ENCODE measurements around the gene PHLDB3. TPM values are rescaled to one million over a fixed set of nuclear protein-coding genes. Genes with fewer than 3 reads are reported as not detected.

PHLDB3 gene
- total RNA-seq, 2 experiments from 2014 or later: 6.0 to 20.6 TPM

- POLR2A ChIA-PET: no interaction called here
- H3K79me2 ChIP-seq (ENCODE audit: insufficient read depth, low read depth, low read length): no peaks in the 10 kb centered on the region
- no peaks in the 10 kb centered on the region for H3K9me2 ChIP-seq (ENCODE audit: insufficient read depth, low read length)
- H2AFZ ChIP-seq (ENCODE audit: low read length): no peak overlapping the region
- no peaks in the 10 kb centered on the region for H3K9me3 ChIP-seq (ENCODE audit: low read length)
- H3K4me3 ChIP-seq (ENCODE audit: low read depth, low read length, poor library complexity, severe bottlenecking): no peak overlapping the region
- CTCF ChIA-PET (ENCODE audit: unreplicated experiment): no interaction called here
- H3K4me1 ChIP-seq (ENCODE audit: insufficient read depth, low read length, poor library complexity, severe bottlenecking): peaks cover 13% of the 10 kb centered on the region
- H3K4me2 ChIP-seq (ENCODE audit: low read length): no peak overlapping the region
- H3K27ac ChIP-seq (ENCODE audit: low read depth, low read length, poor library complexity, severe bottlenecking): no peak overlapping the region
- DNase-seq (ENCODE audit: low spot score): no peak
- BruUV-seq (replicated peaks): no TSS peak
- H3K36me3 ChIP-seq (ENCODE audit: insufficient read depth, low read length): no peaks in the 10 kb centered on the region
- H4K20me1 ChIP-seq (ENCODE audit: insufficient read depth, low read length): no peaks in the 10 kb centered on the region
- TF ChIP-seq CTCF (conservative IDR thresholded peaks at IDR 0.05; ENCODE audit: low read length) (no peak), EZH2phosphoT487 (IDR thresholded peaks at IDR 0.05; ENCODE audit: borderline replicate concordance, low read depth, low read length) (no peak)
- intact Hi-C loops (cut with micrococcal nuclease; ENCODE audit: unreplicated experiment): no loop called here
Measured at GRCh38 chr19:43467276-43467675, 37.3 kb downstream of the PHLDB3 start.

- no peak overlapping the region for H2AFZ ChIP-seq (ENCODE audit: low read length)
- no peak overlapping the region for H3K4me3 ChIP-seq (ENCODE audit: low read depth, low read length, poor library complexity, severe bottlenecking)
- no TSS peak for BruUV-seq (replicated peaks)
- no peak overlapping the region for H3K4me2 ChIP-seq (ENCODE audit: low read length)
- no peaks in the 10 kb centered on the region for H3K9me3 ChIP-seq (ENCODE audit: low read length)
- no peaks in the 10 kb centered on the region for H3K79me2 ChIP-seq (ENCODE audit: insufficient read depth, low read depth, low read length)
- TF ChIP-seq EZH2phosphoT487 (IDR thresholded peaks at IDR 0.05; ENCODE audit: borderline replicate concordance, low read depth, low read length) (no peak), CTCF (conservative IDR thresholded peaks at IDR 0.05; ENCODE audit: low read length) (no peak)
- no peaks in the 10 kb centered on the region for H3K36me3 ChIP-seq (ENCODE audit: insufficient read depth, low read length)
- POLR2A ChIA-PET: no interaction called here
- H3K4me1 ChIP-seq (ENCODE audit: insufficient read depth, low read length, poor library complexity, severe bottlenecking): peaks cover 13% of the 10 kb centered on the region
- no peak overlapping the region for H3K27ac ChIP-seq (ENCODE audit: low read depth, low read length, poor library complexity, severe bottlenecking)
- H4K20me1 ChIP-seq (ENCODE audit: insufficient read depth, low read length): no peaks in the 10 kb centered on the region
- no peaks in the 10 kb centered on the region for H3K9me2 ChIP-seq (ENCODE audit: insufficient read depth, low read length)
- intact Hi-C loops (cut with micrococcal nuclease; ENCODE audit: unreplicated experiment): no loop called here
- CTCF ChIA-PET (ENCODE audit: unreplicated experiment): no interaction called here
- DNase-seq (ENCODE audit: low spot score): no peak
Measured at GRCh38 chr19:43466793-43467192, 37.8 kb downstream of the PHLDB3 start.

DNA sequence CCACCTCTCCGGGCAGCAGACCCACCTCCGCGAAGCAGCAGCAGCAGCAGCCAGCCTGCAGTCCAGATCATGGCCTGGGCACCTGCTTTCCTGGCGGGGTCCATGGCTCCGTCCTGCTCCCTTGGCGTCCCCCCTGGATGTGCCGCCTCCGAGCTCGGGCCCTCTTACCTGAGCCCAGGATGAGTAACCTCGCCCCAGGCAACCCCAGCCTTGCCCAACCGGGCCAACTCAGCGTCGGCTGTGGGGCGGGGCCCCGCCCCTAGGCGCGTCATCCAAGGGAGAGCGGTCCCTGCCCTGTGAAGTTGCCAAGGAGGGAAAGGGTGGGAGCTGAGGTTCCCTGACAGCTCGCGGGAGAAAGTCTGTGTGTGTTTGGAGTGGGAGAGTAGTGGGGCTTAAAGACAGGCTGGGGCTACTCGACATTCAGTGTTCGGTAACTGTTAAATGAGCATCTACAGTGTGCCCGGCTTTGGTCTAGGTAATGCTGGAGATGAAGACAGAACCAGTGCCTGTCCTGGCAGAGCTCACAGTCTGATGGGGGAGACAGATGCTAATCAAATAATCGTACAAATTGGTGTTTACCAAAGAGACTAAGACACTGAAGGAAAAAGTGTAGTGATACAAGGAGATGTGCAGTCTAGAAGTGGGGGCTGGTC lies 39.0 kb downstream of the PHLDB3 start, which contains the start of gene LYPD3:
Gene LYPD3 (minus strand): TSS at position 141 of the 653 bp plus-strand sequence. CDS start 37 bp downstream, at position 104.
- H3K9me2 ChIP-seq (ENCODE audit: insufficient read depth, low read length): no peaks in the 10 kb centered on the region
- no peaks in the 10 kb centered on the region for H4K20me1 ChIP-seq (ENCODE audit: insufficient read depth, low read length)
- TF ChIP-seq EZH2phosphoT487 (IDR thresholded peaks at IDR 0.05; ENCODE audit: borderline replicate concordance, low read depth, low read length) (no peak), CTCF (conservative IDR thresholded peaks at IDR 0.05; ENCODE audit: low read length) (no peak)
- DNase-seq (ENCODE audit: low spot score): no peak
- ChIA-PET CTCF (ENCODE audit: unreplicated experiment) (no interaction called here), POLR2A (interaction anchor here (0.6 kb wide), 1 partner anchor 259 kb away, joined by 5 read pairs; no protein-coding TSS in a partner anchor)
- H3K4me1 ChIP-seq (ENCODE audit: insufficient read depth, low read length, poor library complexity, severe bottlenecking): peaks cover 13% of the 10 kb centered on the region
- no TSS peak for BruUV-seq (replicated peaks)
- H3K27ac ChIP-seq (ENCODE audit: low read depth, low read length, poor library complexity, severe bottlenecking): no peak within 1 kb of the TSS
- H2AFZ ChIP-seq (ENCODE audit: low read length): peak within 1 kb of the TSS; percentile 95; the same call in 1 of the 2 replicates
- peak within 1 kb of the TSS; percentile 91 for H3K4me2 ChIP-seq (ENCODE audit: low read length)
- no peaks in the 10 kb centered on the region for H3K9me3 ChIP-seq (ENCODE audit: low read length)
- no peaks in the 10 kb centered on the region for H3K36me3 ChIP-seq (ENCODE audit: insufficient read depth, low read length)
- H3K79me2 ChIP-seq (ENCODE audit: insufficient read depth, low read depth, low read length): no peaks in the 10 kb centered on the region
- intact Hi-C loops (cut with micrococcal nuclease; ENCODE audit: unreplicated experiment): no loop called here
- H3K4me3 ChIP-seq (ENCODE audit: low read depth, low read length, poor library complexity, severe bottlenecking): peak within 1 kb of the TSS; percentile 70

Measured in OCI-LY7 (cell line).